HepG2 (cell line): ENCODE measurements around the gene SPDYE6. TPM values are rescaled to one million over a fixed set of nuclear protein-coding genes. Genes with fewer than 3 reads are reported as not detected.

ENCODE experiments used
- ATAD3A ChIP-seq: sonication (generic); formaldehyde crosslinking; IDR thresholded peaks from 2 replicates; pipeline ENCODE4 v1.4.0; 2020; ENCODE audit warnings: missing genetic modification reagents
- BCL6 ChIP-seq: IDR thresholded peaks from 2 replicates; pipeline ENCODE4 v1.6.1; 2016; ENCODE audit warnings: missing genetic modification reagents, missing compliant biosample characterization
- BRD4 ChIP-seq: sonication (generic); formaldehyde crosslinking; IDR thresholded peaks from 2 replicates; pipeline ENCODE4 v1.4.0; 2020; ENCODE audit warnings: missing genetic modification reagents
- CEBPZ ChIP-seq: IDR thresholded peaks from 2 replicates; pipeline ENCODE4 v1.6.1; 2012; ENCODE audit warnings: low read length, improper control_type of control experiment
- GATAD2A ChIP-seq: IDR thresholded peaks from 2 replicates; pipeline ENCODE4 v1.6.1; 2016
- HNRNPK ChIP-seq: fragments of 200-400 bp; formaldehyde crosslinking; IDR thresholded peaks from 2 replicates; pipeline ENCODE4 v1.6.1; 2018; ENCODE audit warnings: low read length, low read depth, moderate library complexity, mild to moderate bottlenecking; ENCODE audit not compliant: poor library complexity, severe bottlenecking
- IRX3 ChIP-seq: sonication (generic); formaldehyde crosslinking; IDR thresholded peaks from 2 replicates; pipeline ENCODE4 v1.8.1; 2023; ENCODE audit warnings: mild to moderate bottlenecking, low read depth, missing genetic modification reagents, borderline replicate concordance
- MBD4 ChIP-seq: IDR thresholded peaks from 2 replicates; pipeline ENCODE4 v1.6.1; 2012; ENCODE audit warnings: low read length, inconsistent platforms, borderline replicate concordance
- MLX ChIP-seq: IDR thresholded peaks from 2 replicates; pipeline ENCODE4 v1.6.1; 2016
- MTA1 ChIP-seq: sonication (generic); formaldehyde crosslinking; IDR thresholded peaks from 2 replicates; pipeline ENCODE4 v1.4.0; 2020; ENCODE audit warnings: missing genetic modification reagents, mild to moderate bottlenecking, borderline replicate concordance
- PREB ChIP-seq: sonication (generic); formaldehyde crosslinking; IDR thresholded peaks from 2 replicates; pipeline ENCODE4 v1.4.0; 2020; ENCODE audit warnings: missing genetic modification reagents
- SKI ChIP-seq: fragments of 450-650 bp; IDR thresholded peaks from one replicate; pipeline ENCODE4 v1.6.1; 2018; ENCODE audit warnings: mild to moderate bottlenecking; ENCODE audit not compliant: partially characterized antibody
- SP2 ChIP-seq: sonication (generic); formaldehyde crosslinking; IDR thresholded peaks from 2 replicates; pipeline ENCODE4 v1.5.1; 2020; ENCODE audit warnings: mild to moderate bottlenecking, missing genetic modification reagents
- TRIM24 ChIP-seq: sonication (generic); formaldehyde crosslinking; IDR thresholded peaks from 2 replicates; pipeline ENCODE4 v1.8.0; 2022; ENCODE audit warnings: mild to moderate bottlenecking, missing genetic modification reagents
- ZNF34 ChIP-seq: sonication (generic); formaldehyde crosslinking; IDR thresholded peaks from 2 replicates; pipeline ENCODE4 v1.4.0; 2020; ENCODE audit warnings: mild to moderate bottlenecking, missing genetic modification reagents, borderline replicate concordance
- ZNF616 ChIP-seq: sonication (generic); formaldehyde crosslinking; IDR thresholded peaks from 2 replicates; pipeline ENCODE4 v1.5.0; 2020; ENCODE audit warnings: low read depth, mild to moderate bottlenecking, missing genetic modification reagents
- ZNF629 ChIP-seq: sonication (generic); formaldehyde crosslinking; conservative IDR thresholded peaks from 2 replicates; pipeline ENCODE4 v1.5.0; 2020; ENCODE audit warnings: missing genetic modification reagents
- ZNF687 ChIP-seq: sonication (generic); formaldehyde crosslinking; IDR thresholded peaks from 2 replicates; pipeline ENCODE4 v1.5.1; 2020; ENCODE audit warnings: mild to moderate bottlenecking, missing genetic modification reagents, moderate library complexity
- ZSCAN30 ChIP-seq: sonication (generic); formaldehyde crosslinking; IDR thresholded peaks from 2 replicates; pipeline ENCODE4 v1.5.0; 2020; ENCODE audit warnings: mild to moderate bottlenecking, missing genetic modification reagents
- polyA plus RNA-seq, 8 experiments: library from polyadenylated mRNA; depleted of rRNA in 3 of 8; stranded (reverse) in 7 of 8; unstranded in 1 of 8; fragments of >200 nt; fragmentation: Illumina TruSeq in 4 of 8; extraction: Trizol in 4 of 8; gene quantifications; 2 replicates each; pipeline versions ENCODE4 v1.2.1 to v1.2.3, GENCODE V29; 2011 to 2016; ENCODE audit warnings: low read depth in 4 of 8, missing spikeins in 1 of 8, mixed read lengths in 1 of 8; ENCODE audit not compliant: insufficient read depth in 1 of 8
- total RNA-seq, 5 experiments: library from RNA; depleted of rRNA; stranded (reverse); fragments of >200 nt; fragmentation: Illumina TruSeq; extraction: Trizol; gene quantifications; 2 replicates each; pipeline ENCODE4 v1.2.3, GENCODE V29; 2016; ENCODE audit warnings: low read depth in 1 of 5

Gene SPDYE6
- total and polyA plus RNA-seq, 2 of the 13 experiments (the other 11 are each of a cell fraction or from before 2014, with no cell fraction given), result 0.07 TPM; not detected in 1

GRCh38 chr7:102395873-102396709, 39.8 kb upstream of the SPDYE6 start, which contains the start of gene PRKRIP1 (continued):
- TF ChIP-seq BCL6 (CRISPR knock-in tag) (peak; percentile 22; the same call in 1 of the 2 replicates), ZNF687 (peak; percentile 81), IRX3 (no peak), HNRNPK (no peak), ZNF629 (CRISPR knock-in tag) (0 out of 2 replicates have a peak, but pooled peaks have one; percentile 2), BRD4 (no peak), ATAD3A (CRISPR knock-in tag) (no peak), SP2 (CRISPR knock-in tag) (no peak), ZNF616 (CRISPR knock-in tag) (no peak), PREB (CRISPR knock-in tag) (no peak), SKI (peak; percentile 23), MLX (CRISPR knock-in tag) (no peak), CEBPZ (no peak), TRIM24 (CRISPR knock-in tag) (no peak), ZSCAN30 (no peak), ZNF34 (CRISPR knock-in tag) (no peak), MTA1 (peak; percentile 69; the same call in 1 of the 2 replicates), MBD4 (no peak), GATAD2A (CRISPR knock-in tag) (no peak)
